HFF-Myc (cell line): ENCODE results near the gene NUDT17.

Source experiments
- DNase-seq: peaks from one replicate; pipeline ENCODE4 v3.0.0-alpha.2; 2011; ENCODE audit warnings: low read depth; ENCODE audit errors: extremely low read depth
- H3K4me3 ChIP-seq: replicated peaks from 2 replicates; pipeline ENCODE4 v1.5.1; 2011; ENCODE audit warnings: low read depth, mild to moderate bottlenecking, control low read depth, low read length
- CTCF ChIP-seq: IDR thresholded peaks from 2 replicates; pipeline ENCODE4 v1.5.1; 2012; ENCODE audit warnings: mild to moderate bottlenecking, low read depth, low read length, control low read depth; ENCODE audit errors: missing control alignments

NUDT17 gene

DNA sequence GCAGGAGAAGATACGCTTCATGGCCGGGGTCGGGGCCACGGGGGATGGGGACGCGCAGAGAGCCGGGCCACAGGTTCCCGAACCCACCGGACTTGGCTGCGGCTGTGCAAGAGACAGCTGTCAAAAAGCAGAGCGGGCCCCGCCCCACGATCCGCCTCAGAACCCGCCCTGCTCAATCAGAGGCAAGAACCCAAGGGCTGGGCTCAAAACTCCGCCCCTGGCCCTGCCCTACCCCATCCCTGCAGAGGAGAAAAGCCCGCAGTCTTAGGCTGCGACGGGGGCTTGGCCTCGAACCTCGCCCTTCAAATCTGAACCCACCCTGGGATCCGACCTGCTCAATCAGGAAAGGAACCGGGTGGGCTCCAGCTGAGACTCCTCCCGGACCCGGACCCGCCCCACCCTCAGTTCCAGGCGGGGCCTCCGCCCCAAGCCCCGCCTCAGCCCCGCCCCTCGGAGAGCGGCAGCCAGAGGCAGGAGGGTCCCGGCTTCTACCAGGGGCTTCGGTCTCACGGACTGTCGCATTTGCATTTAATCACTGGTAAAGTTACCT lies 40.4 kb downstream of the NUDT17 start, which contains the start of gene ANKRD35:
ANKRD35 (minus strand) TSS at position 129 of the 550 bp plus-strand sequence; CDS start at position 21, 108 bp downstream.
- DNase-seq, result no peak
- TF ChIP-seq CTCF, result no peak
- H3K4me3 ChIP-seq, result peak within 1 kb of the TSS; percentile 53

- DNase-seq, result no peak
These were observed 41.0 kb downstream of the NUDT17 start for GRCh38 chr1:145886390-145886789.

GRCh38 chr1:145886816-145887215 lies 41.4 kb downstream of the NUDT17 start:
- H3K4me3 ChIP-seq, result no peak overlapping the region
- DNase-seq, result no peak
- no peak for TF ChIP-seq CTCF

More at GRCh38 chr1:145886390-145886789, 41.0 kb downstream of the NUDT17 start:
- peak overlapping the region; percentile 53 for H3K4me3 ChIP-seq
- TF ChIP-seq CTCF, result no peak

GRCh38 chr1:145887631-145888030 lies 42.2 kb downstream of the NUDT17 start:
- DNase-seq, result no peak
- H3K4me3 ChIP-seq, result no peak overlapping the region
- no peak for TF ChIP-seq CTCF

- H3K4me3 ChIP-seq, result no peak overlapping the region
- DNase-seq, result no peak
- no peak for TF ChIP-seq CTCF
These were observed 44.3 kb downstream of the NUDT17 start for GRCh38 chr1:145889722-145890121.

- DNase-seq, result no peak
- TF ChIP-seq CTCF, result no peak
- no peak overlapping the region for H3K4me3 ChIP-seq
These were observed 45.7 kb downstream of the NUDT17 start for GRCh38 chr1:145891143-145891542.
